HG03025 (cell line): ENCODE data around the gene CFAP69.

Source experiments
- ATAC-seq: cut with Tn5 transposase; IDR thresholded peaks from one replicate; pipeline ENCODE4 v1.9.1; 2021; ENCODE audit warnings: mild to moderate bottlenecking, moderate library complexity; ENCODE audit not compliant: unreplicated experiment, low FRiP score

CFAP69 gene

DNA sequence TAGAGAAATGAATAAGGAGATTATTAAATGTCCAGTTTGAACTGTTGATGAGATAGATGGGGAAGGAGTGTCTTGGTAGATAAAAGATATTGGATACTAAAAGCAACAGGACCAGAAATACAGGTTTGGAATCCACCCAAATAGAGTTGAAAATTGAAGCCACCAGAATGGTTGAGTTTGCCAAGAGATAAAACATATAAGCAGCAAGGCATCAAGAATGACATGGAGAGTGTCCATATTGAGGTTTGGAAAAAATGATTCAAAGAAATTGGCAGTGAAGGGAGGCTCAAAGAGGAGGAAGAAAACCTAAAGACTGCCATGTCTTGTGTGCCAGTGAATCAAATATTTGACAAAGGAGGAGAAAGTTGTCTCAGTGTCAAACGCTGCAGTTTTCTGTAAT is 24.2 kb downstream of the CFAP69 start:
- no peak for ATAC-seq

DNA sequence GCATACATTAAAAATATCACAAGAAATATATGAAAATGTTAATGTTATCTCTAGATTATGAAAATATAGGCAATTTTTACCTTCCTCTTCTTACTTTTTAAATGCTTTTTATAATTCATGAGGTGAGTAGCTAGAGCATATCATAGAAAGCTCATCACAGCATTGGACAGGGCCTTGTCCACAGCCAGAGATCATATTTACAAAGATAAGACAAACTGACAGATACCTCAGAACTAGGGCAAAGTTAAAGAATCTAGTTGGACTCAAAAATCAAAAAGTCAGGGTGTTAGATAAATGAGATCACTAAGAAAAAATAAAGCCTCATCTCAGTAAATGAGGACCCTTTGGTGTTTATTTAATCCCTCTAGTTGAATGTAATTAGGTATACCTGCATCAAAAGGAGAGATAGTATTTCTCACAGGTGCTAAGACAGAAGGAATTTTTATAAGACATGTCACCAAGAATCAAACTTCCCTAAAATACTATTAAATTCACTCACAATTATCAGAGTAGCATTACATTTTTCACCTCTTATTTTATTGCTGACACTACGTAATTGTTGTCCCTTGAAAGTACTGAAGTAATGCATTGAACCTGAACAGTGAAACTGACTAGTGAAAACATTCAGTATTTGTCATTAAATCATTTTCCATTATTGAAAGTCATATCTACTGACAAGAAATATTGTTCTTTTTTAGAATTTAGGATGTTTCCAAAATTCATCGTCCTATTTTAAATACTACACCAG is 25.6 kb downstream of the CFAP69 start:
- ATAC-seq = no peak

DNA sequence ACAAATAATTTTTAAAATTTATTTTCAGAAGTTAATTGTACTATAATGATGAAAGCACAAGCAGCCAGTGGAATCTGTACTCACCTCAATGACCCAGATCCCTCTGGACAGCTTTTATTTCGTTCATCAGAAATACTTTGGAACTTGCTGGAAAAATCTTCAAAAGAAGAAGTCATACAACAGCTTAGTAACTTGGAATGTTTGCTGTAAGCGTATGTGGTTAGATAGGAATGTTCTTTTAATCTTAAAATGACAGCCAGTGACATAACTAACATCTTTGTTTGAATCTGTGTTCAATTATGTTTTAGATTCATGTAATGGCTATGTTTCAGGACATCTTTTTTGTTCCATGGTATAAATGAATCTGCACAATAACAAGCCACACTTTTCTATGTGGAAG is 26.8 kb downstream of the CFAP69 start:
- no peak for ATAC-seq

DNA sequence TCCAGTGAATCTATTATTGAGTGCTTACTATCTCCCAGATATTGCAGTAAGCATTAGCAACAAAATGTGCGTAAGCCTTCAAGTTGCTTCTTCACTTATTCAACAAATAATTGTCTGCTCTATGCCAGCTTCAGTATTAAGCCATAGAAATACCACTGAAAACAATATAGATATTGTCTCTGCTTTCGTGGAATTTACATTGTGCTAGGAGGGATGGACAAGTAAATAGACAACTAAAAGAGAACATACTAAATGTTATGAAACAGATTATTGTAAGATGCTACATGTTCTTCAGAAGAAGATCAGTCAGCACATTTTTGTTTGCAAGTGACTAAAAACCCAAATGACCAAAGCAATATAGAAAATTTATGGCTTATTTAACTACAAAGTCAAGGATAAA is 27.3 kb downstream of the CFAP69 start:
- no peak for ATAC-seq

DNA sequence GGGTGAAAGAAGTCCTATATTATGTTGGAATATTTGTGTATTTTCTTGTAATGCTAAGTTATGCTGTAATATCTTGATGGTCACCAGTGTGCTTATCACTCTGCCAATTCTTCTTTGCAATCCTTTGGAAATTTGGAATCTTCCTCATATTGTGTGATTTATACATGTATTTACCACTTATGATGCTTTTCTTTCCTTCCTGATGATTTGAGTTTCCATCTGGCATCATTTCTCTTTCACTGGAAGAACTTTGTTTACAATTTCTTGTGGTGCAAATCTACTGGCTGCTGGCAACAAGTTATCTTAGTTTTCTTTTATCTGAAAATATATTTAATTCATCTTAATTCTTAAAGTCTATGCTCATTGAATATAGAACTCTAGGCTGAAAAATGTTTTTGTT is 29.2 kb downstream of the CFAP69 start:
- no peak for ATAC-seq

DNA sequence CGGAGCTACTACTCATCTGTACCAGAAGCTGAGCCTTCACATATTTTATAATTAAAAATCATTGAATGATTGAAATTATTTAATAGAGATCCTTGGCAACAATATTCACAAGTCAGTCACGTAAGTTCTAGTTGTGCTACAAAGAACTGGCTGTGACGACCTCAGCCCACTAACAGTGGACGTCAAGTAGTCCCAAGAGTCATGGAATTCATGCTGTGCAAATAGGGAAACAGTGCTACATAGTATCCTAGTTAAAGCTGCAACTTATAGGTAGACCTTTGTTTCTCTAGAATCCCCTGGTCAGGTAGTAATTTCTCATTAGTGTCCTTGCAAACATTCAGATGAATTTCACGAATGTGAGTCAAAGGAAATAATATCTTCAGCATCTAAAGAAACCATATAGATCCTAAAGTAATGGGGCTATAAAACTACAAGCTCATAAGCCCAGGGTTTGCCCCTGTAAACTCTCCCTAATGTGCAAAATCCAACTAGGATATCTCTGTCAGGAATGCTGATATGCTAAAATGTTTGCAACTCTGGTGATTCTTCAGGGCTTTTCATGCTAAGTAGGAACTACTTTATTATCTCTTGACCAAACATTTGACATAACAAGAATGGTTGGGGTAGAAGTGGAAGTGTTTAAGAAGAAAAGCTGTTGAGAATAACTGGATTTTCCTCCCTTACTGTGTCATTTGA is 31.2 kb downstream of the CFAP69 start:
- no peak for ATAC-seq

DNA sequence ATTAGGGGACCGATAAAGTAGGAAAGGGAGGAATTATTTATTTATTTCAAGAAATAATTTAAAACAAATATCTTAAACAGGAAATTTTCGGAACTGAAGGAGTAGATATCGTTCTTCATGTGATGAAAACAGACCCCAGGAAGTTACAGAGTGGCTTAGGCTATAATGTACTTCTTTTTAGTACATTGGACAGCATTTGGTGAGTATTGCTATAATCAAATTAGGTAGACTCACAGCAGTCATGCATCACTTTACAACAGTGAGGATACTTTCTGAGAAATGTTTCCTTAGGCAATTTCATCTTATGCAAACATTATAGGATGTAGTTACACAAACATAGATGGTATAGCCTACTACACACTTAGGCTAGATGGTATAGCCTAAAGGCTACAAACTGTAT is 43.2 kb downstream of the CFAP69 start:
- no peak for ATAC-seq

DNA sequence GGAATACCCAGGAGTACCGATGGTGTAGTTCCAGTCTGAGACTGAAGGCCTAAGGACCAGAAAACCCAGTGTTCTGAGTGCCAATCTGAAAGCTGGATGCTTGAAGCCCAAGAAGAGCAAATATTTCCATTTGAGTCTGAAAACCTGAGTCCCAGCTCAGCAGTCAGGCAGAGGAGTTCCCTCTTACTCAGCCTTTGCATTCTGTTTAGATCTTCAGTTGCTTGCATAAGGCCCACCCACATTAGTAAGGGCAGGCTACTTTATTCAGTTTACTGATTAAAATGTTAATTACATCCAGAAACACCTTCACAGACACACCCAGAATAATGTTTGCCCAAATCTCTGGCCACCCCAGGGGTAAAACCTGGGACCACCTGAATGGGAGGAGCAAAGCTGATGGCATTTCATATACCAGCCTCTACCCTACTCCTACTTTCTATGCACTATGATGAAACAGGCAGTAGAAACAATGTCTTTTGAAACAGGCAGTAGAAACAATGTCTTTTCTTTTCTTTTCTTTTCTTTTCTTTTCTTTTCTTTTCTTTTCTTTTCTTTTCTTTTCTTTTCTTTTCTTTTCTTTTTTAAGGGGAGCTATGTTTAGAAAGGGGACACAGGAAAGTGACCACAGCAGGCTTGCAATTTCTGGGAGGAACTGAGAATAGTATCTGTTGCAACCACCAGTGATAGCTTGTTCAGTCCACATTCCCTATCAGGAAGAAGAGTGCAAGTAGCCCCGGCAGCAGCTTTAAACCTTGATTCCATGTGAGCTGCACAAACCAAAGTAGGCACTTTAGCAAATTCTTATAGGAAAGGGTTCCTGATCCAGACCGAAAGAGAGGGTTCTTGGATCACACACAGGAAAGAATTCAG is 45.5 kb downstream of the CFAP69 start:
- no peak for ATAC-seq

DNA sequence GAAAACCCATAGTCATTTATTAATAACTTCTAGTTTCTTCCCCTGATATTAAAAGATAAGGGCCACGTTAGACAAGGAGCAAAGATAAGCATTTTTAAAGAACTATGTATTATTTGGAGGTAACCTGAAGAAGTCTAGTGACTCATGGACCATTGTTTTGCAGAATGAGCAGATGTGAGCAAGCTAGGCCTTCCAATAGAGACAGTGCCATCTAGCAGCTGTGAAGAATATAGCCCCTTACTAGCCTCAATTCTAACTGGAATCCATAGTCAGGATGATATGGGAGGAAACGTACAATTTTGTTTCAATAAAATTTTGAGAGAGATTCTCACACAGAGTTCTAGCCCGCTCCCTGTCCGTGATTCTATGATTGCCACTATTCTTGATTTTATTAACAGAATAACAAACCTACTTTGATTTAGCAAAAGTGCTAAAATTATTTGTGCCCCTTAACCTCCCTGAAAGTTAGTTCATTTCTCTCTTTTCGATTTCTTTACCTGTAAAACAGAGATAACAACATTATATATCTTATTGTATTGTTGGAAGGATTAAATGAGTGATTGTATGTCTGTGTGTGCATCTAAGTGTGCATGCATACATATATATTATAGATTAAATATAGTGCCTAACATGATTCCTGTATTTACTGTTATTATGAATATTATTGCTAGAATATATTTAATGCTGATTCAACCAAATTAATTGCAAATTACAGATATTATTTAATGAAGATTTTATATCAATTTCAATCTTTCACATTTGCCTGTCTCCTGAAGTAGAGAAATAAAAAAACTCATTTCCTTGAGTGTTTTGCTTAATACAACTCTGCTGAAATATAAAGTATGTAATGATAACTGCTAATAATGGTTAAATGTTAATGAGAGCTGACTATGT is 53.4 kb downstream of the CFAP69 start:
- ATAC-seq = peak; percentile 85

DNA sequence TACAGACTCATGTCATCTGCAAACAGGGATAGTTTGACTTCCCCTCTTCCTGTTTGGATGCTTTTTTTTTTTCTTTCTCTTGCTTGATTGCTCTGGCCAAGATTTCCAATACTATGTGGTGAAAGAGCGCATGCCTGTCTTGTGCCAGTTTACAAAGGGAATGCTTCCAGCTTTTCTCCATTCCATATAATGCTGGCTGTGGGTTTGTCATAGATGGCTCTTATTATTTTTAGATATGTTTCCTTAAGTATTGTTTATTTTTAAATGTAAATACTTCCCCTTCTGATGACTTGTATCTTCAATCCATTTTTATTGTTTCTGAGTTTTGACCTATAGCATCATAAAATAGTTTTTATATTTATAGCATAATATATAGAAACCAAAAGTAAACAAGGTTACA is 58.3 kb downstream of the CFAP69 start:
- ATAC-seq = no peak

DNA sequence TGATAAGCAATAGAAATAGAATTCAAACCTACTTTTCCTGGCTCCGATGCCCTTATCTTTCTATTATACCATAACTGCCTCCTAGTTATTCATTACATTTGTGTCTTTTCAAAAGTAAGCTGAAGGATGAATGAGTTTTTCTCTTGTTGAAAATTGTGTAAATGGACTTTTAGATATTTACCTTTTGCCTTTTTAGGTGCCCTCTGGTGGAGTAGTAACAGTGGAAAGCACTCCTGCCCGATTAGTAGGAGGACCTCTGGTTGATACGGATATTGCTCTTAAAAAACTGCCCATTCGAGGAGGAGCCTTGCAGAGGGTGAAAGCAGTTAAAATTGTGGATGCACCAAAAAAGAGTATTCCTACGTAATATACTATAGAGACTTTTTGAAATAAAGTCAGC is 64.9 kb downstream of the CFAP69 start:
- ATAC-seq = no peak

DNA sequence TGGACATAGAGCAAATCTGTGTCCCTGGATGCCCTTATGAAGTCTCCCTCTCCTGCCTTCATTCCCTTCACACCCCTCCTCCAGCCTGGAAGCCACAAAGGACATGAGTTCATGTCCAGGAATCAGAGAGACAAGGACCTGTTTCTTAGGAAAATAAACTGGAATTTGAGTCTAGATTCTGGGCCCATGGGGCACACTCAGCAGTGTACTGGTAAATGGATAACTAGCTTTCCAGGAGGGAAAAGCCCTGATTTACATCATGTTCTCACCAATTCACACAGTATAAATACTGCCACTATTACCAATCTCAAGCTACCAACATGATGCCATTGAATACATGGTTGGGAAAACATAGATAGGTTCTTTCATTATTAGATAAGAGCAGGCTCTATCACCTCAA is 66.2 kb downstream of the CFAP69 start:
- ATAC-seq = no peak

DNA sequence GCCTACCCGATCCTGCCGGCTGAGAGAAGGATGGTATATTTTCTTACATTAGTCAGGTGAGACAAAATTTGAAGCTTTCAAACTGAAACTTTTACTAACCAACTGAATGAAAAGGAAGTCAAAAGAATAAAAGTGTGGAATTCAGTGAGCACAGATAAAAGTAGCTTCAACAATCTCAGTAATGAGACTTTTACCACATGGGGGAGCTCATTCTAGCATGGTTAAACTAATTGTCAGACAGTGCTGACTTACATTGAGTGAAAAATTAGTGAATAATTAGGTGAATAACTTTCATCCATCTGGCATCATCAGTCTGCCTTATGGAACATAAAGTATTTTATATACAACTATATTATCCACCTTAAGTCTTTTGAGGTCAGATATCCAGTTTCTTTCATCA is 67.8 kb downstream of the CFAP69 start:
- no peak for ATAC-seq

DNA sequence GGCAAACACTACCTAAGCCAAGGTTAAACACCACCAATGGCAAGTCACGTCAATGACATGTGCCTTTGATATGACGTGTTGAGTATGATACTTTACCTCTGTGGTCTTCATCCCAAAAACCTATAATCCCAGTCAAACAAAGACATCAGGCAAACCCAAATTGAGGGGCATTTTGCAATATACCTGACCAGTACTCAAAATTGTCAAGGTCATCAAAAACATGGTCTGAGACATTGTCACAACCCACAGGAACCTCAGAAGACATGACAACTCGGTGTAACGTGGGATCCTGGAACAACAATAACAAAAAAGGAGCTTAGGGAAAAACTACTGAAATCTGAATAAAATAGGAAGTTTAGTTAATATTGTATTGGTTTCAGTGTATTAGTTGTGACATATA is 68.9 kb downstream of the CFAP69 start:
- no peak for ATAC-seq

DNA sequence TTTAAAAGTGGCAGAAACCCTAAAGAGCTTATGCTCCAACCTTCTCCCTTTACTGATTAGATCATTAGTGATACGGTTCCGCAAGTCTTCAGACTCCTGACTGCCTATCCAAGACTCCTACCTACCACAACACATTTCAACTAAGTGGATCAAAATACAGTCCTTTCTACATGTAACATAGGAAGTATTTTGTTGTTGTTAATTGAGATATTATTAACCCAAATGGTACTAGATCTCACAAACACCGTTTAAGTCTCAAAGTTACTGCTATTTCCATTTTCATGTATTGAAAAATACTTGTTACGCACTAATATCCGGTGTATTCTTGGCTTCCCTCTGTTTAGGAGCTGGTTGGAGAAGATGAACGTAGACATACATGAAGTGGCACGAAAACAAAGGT is 75.0 kb downstream of the CFAP69 start:
- no peak for ATAC-seq

DNA sequence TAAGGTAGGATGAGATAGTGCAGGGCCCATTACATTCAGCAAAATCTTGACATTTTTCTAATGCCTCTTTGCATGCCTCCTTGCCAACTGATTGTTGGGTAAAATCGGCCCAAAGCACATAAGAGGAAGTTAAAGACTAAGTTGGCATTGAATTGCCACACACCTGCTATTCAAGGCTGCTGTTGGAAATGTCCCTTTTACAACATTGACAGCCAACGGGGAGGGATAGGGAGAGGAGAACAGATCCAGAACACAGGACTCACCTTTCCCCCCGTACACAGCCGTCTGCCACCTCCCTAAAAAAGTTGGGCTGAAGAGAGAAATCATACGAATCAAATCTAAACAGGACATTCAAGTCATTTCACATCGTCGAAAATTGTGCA is 75.4 kb downstream of the CFAP69 start:
- ATAC-seq = no peak

DNA sequence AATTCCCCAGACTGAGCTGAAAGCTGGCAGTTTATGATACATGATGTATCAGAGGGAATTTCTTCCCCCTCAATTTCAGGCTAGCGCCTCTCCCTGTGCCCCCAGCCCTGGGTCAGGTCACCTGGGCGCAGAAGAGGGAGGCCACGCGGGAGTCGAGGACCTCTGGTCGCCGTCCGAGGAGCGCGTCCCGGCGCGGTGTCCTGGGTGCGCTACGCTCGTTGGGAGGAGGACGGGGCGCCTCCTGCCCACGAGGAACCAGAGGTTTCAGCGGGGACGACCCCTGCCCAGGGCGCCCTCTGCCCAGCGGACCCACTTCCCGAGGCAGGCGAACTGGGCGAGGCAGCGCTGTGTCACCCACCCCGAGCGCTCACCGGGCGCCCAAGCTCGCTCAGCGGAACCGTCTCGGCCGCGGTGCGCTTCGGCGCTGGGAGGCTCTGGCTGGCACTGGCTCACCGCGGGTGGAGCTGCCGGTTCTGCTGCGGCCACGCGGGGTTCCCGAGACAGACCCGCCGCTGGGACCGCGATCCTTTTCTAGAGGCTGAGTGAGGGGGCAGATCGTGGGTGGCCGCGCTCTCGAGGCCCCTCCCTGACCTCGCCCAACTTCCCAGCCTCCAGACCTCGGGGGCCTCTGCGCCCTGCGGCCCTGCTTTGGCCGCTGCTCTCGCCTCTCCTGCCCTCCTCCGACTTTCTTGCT is 76.0 kb downstream of the CFAP69 start, which contains the start of gene FAM237B:
Gene FAM237B, minus strand, starts transcription at position 504 of the 694 bp plus-strand sequence. CDS start 1,556 bp downstream, outside the sequence.
- ATAC-seq = no peak

DNA sequence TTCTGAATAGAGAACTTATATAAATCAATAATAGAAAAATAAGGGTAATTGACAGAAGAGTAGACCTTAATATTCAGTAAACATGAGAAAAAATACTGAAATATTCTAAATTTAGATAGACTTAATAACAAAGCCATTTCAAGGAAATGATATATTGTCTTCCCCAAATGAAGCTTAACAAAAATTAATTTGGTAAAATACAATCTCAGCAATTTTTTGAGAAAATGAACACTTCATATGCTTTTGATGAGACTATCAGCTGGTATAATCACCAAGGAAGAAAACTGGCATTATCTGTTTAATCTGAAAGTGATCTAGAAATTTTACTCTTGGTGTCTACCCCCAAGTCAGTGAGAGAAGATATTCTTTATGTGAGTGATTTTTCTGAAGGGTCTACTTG is 77.9 kb downstream of the CFAP69 start:
- ATAC-seq = no peak

DNA sequence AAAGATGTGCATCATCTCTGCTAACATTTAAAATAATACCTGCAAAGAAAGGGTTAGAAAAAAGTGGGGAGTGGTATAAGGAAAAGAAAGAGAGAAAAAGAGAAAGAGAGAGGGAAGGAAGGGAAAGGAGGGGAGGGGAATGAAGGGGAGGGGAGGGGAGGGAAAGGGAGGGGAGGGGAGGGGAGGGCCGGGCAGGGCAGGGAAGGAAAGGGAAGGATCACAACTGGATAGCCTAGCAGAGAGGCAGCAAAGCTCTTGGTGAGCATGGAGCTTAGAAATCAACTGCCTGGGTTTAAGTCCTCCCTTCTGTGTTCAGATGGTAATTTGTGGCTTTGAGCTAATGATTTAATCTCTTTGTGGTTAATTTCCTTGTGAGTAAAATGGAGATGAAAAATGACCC is 81.5 kb downstream of the CFAP69 start:
- no peak for ATAC-seq
